Stimulated activated CD8-positive, alpha-beta memory T cell treated with anti-CD3 and anti-CD28 coated beads, Interleukin-4, amount 100 ng/mL, for 24 hours (primary cell): ENCODE results near the gene SLC12A1.

Experiments used
- DNase-seq: peaks from one replicate; pipeline ENCODE4 v3.0.0-alpha.2; 2020; ENCODE audit warnings: low read depth

SLC12A1 gene

DNA sequence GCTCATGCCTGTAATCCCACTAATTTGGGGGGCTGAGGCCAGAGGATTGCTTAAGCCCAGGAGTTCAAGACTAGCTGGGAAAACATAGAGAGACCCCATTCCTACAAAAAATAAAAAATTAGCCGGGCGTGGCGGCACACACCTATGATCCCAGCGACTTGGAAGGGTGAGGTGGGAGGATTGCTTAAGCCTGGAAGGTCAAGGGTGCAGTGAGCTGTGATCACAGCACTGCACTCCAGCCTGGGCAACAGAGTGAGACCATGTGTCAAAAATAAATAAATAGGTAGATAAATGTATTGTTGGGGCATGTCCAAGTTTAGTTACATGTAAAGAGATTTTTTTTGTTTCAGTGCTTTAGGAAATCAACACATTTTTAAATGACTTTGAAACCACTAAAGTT lies 36.4 kb downstream of the SLC12A1 start:
- no peak for DNase-seq

DNA sequence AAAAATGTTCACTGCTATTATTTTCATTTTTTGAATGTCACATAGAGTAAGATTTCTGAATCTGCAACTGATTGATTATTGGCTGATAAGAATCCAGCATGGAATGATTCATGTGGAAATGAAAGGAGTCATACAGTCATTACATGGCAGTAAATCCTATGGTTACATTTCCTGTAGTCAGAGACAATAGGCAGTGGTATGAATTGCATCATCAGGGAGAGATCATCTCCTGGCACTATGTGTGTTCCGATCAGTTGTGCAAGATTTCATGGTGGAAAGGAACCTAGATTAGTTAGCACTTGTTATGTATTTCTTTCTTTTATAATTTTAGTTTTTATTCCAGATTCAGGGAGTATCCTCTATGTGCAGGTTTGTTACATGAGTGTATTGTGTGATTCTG lies 38.8 kb downstream of the SLC12A1 start:
- no peak for DNase-seq

DNA sequence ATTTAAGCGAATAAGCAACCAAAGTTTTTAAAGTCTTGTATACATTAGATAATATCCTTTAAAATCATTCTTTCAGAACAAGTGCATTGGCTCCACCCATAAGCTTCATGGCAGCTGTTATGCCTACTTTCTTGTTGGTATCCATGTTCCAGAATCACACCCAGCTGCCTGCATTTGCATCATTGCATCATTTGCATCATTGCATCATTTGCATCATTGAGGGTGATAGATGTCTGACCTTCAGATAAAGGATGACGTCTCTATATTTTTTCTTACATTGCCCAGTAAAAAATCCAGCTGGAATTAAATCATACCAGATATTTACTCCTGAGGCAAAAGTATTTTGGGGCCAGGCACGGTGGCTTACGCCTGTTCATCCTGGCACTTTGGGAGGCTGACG lies 42.3 kb downstream of the SLC12A1 start:
- DNase-seq = no peak

DNA sequence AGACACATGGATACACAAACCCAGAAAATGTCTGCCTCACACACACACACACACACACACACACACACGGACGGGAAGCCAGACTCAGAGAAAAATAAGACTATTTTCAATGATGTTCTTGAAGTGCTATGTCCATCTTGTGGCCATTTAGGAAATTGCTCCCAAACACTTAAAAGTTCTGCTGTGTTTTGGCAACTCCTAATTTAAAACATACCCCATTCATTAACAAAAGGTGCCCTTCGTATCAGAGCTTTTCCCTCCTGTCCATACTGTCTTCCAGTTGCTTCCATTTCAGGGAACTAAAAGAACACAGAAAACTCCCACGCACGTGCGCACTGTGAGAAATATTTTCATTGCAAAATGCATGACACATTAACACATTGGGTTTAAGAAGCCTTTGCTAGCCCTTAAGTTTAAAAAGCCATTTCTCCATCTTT lies 44.6 kb downstream of the SLC12A1 start:
- DNase-seq = no peak

DNA sequence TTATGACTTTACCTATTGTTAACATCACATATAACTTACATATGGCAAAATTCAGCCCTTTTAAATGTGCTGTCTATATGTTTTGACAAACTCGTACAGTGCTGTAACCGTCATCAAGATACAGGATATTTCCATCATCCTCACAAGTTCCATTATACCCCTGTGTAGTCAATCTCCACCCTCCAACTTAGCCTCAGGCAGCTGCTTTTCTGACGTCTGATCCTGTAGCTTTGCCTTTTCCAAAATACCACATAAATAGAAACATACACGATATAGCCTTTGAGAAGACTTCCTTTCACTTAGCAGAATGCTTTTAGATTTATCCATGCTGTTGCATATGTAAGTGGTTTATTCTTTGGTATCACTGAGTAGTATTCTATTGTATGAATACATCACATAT lies 47.1 kb downstream of the SLC12A1 start:
- DNase-seq = no peak

DNA sequence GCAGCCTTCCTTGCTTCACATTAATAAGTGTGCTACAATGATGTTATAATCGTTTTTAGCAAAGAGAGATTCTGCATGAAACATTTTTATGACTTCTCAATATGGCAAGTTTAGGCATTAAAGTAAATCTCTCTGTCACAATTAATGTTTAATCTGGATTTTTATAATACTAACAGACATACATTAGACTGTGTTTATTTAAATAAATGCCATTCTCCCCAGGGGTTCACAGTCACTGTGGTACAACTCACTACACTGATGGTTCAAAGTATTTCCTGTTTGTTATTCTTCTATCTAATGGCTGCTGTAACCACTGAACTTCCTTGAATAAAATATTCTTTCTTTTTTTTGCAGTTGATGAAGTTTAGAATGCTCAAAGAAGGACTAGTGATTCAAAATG lies 59.0 kb downstream of the SLC12A1 start:
- no peak for DNase-seq

DNA sequence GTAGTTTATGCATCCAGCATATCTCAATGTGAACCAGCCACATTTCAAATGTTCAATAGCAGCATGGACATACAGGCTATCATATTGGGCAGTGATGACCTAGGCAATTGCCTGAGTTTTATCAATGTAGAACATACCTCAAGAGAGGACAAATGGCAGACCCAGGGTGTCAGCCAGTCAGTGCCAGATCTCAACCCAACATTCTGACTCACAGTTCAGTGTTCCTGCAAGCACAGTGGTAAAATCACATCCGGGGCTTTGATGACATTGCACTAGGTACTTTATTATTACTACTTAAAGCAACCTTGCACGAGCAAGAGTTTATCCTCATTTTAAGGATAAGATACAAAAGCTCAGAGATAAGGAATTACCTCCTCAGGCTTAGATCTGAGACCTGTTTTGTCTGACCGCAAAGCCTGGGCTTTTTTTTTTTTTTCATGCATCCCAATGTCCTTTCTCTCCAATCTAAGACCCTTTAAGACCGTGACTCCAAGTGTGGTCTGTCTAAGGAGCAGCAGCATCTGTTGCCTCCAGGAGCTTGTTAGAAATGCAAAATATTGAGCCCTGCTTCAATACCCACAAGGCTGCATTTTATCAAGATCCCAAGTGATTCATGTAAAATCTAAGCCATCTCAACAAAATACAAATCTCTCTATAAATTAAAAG lies 60.1 kb downstream of the SLC12A1 start:
- DNase-seq = no peak

DNA sequence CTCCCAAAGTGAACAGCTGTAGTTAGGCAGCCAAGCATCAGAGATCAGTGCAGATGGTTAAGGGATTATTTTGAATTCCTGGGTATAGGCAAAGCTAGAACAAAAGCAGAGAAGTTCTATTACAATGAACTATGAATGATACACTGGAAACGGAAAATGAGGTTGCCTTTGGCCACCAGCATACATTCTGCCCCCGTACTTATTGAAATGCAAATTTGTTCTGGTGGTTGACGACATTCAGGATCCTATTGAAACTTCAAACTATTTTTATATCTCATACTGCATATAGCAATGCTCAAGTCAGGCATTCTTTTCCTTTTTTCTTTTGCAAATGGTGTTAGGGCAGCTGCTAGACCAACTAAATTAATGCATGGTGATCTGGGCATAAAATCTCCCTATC lies 61.7 kb downstream of the SLC12A1 start:
- no peak for DNase-seq

DNA sequence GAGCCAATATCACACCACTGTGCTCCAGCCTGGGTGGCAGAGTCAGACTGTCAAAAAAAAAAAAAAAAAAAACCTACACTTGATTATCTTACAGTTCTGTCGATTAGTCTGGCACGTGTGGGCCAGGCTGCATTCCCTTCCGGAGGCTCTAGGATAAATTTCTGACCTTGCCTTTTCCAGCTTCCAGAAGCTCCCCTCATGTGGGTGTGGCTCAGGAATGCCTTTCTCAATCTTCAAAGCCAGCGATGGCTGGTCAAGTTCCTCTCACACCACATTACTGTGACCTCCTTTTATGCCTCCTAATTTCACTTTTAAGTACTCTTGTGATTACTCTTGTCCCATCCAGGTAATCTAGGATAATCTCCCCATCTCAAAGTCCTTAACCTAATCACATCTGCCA lies 66.9 kb downstream of the SLC12A1 start:
- no peak for DNase-seq

DNA sequence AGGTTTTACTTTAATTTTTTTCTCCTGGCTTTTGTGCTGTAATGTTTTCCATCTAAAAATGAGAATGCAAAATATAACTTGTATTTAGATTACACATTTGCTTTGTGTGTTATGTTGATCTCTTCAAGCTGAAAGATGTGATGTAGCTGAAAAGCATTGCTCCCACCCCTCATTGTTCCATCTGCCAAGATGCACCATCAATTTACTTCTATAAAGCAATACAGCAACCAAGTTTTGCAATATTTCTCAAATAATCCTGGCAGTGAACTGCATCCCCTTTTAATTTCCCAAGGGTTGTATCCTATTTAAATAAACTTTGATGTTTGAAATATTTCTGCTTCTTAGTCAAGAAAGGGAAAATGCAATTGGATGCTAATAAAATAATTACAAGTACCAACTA lies 72.6 kb downstream of the SLC12A1 start:
- no peak for DNase-seq

DNA sequence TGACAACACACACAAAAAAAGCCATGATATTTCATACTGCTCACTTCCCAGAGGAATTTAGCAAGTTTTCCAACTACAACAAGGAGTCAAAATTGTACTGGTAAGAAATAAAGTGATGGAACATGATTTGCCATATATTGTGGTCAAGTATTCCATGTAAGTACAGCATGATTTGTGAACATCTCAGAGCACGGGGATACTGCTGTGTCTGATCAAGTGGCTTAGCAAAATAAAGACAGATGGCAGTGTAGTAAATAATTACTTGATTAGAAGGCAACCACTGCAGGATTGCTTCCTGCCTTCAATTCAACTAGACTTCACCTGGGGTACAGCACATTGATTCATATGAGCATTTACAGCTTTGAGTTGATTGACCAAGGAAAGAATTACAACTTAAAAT lies 73.5 kb downstream of the SLC12A1 start:
- DNase-seq = no peak

DNA sequence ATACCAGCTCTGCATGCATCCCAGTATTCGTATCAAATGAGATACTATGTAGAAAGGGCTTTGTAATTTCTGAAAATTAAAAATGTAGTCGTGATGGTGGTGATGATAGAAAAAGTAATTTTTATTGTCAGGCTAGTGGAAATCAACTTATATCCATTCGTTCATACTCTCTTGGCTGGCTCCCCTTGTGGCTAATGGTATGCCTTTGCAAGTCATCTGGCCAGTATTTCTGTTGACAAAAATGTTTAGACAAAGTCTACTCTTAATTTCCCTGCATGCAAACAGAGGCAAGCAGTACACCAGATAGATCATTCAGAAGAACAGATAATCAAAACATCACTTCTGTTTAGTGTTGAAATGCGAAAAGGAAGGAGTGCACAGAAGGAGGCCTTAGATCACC lies 75.6 kb downstream of the SLC12A1 start:
- no peak for DNase-seq

DNA sequence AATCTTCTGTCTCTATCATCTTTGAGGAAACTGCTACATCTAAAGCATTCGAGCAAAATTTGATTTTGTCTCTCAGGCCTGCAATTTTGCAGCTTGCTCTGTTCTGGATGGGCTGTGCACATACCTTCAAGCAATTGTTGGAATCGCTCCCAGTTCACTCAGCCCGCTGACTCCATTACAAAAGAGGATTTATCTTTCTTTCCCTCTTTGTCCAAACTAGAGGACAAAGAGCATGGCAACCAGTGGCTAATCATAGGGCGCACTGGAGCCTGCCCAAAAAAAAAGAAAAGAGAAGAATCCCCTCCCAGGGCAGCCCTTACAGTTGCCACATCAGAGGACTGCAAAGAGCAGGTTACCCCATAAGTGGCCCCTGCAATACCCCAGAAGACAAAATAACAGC lies 76.1 kb downstream of the SLC12A1 start:
- no peak for DNase-seq

DNA sequence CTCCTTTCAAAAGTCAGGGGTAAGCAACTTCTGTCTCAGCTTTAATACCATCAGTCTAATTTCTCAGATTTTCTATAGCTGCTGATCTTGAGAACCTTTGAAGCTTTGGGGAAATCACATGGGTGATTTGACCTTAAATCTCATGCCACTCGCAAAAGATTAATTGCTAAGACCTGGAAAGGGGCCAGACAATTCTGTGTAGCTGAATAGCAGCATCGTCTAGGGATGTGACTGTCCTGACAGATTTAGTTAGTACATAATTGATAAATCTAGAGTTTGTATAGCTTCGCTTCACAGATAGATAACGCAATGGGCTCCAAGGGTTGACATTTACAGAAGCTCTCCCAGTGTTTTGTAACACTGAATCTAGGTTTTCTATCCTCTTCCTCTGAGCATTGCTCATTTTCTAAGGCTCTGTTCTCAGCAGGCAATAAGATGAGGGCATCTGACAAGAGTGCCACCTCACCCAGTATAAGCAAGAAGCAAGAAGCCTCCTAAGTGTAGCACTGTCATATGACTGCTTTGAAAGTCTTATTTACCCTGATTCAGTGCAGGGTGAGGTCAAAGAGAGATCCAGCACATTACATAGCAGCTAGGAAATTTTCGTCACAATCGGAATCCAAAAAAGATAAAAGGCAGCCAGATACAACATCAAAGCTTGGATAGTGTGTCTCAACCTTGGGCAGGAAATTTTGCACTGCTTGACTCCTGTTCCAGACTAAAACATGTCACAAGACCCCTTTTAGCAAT lies 77.5 kb downstream of the SLC12A1 start:
- DNase-seq = no peak

DNA sequence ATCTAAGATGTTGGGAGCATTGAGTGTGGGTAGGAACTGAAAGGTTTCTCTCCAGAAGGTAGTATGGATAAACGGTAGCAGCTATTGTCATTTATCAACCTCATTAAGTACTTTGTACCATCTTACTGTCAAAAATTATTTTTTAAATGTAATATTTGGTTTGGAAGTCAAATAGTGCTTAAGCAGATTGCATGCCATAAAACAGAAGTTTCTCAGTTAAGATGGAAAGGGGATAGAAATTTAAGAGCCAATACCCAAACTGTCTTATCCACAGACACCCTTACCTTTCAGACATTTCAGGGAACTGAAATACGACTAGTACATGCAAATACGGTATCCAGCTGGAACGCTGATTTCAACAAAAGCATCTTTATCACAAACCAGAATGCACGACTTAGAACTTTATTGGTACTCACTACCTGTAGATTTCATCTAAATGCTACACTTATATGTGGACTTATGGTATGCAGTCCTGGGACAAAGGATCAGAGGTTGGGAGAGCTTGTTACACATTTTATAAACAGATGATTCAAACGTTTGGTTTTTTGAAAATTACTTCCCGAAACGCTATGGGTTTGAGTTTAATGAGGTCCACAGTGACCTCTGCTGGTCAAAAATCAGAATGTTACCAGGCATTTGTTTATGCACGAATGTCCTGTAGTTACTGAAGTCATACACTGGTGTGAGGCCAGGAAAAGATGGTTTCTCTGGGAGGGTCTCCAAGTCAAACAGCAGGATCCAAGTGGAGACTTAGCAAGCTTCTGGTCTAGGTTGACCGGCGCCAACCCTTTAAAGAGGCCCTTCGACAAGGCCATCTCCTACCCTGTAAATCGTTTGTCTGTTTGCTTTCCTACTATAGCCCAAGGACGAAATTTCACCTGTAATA lies 79.5 kb downstream of the SLC12A1 start:
- DNase-seq = no peak

DNA sequence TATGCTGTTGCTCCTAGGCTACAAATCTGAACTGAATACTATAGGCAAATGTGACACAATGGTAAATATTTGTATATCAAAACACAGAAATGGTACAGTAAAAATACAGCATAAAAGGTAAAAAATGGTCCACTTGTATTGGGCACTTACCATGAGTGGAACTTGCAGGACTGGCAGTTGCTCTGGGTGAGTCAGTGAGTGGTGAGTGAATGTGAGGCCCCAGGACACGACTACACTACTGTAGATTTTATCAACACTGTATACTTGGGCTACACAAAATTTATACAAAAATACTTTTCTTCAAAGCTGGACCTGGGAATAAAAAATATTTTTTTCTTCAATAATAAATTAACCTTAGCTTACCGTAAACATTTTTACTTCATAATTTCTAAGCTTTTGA lies 83.5 kb downstream of the SLC12A1 start:
- no peak for DNase-seq

DNA sequence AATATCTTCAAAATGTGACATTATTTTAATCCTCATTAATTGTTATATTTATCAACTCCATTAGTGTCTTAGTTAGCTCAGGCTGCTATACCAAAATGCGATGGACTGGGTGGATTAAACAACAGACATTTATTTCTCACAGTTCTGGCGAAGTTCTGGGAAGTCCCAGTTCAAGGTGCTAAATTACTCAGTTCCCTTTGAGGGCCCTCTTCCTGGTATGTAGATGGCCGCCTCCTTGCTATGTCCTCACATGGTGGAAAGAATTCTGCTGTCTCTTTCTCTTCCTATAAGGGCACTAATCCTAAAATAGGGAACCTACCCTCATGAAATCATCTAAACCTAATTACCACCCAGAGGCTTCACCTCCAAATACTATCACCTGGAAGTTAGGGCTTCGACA lies 86.4 kb downstream of the SLC12A1 start:
- no peak for DNase-seq

DNA sequence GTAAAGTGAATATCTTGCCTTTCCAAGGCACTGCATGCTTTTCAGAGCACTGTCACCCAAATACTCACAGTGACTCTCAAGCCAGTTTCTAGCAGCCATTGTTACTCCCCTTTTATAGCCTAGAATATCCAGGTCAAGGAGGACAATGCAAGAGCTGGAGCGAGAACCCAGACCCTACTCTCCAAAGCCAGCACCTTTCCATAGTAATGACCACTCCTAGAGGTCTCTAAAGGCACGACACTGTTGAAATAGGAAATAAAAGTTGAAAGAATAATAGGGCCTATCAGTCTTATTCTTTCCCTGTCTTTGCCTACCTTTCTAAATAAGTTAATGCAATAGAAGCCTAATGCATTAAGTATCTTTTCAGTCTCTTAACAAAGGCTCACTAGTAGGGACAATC lies 91.6 kb downstream of the SLC12A1 start:
- DNase-seq = no peak

DNA sequence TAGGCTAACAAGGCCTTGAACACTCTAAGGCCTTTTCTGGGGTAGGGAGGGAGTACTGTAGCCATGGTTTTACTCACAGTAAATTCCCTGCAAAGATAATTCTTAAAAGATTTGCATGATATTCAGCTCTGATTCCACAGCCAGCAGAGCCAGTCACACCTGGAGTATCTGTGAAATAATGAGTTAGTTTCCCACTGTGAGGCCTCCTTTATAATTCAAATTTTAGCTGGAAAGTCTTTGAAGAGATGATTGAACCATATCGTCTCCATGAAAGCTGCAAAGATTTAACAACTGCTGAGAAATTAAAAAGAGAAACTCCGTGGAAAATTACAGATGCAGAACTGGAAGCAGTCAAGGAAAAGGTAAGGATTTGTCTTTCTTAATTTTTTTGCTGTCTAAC lies 92.8 kb downstream of the SLC12A1 start:
- no peak for DNase-seq

DNA sequence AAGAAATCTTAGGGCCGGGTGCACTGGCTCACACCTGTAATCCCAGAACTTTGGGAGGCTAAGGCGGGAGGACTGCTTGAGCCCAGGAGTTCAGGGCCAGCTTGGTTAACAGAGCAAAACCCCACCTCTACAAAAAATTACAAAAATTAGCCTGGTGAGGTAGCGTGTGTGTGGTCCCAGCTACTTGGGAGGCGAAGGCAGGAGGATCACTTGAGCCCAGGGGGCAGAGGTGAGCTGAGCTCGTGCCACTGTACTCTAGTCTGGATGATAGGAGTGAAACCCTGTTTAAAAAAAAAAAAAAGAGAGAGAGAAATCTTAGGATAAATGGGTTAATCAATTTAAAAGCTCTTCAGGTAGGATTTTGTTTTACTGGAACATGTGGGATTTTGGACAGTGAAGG lies 93.9 kb downstream of the SLC12A1 start:
- DNase-seq = no peak

DNA sequence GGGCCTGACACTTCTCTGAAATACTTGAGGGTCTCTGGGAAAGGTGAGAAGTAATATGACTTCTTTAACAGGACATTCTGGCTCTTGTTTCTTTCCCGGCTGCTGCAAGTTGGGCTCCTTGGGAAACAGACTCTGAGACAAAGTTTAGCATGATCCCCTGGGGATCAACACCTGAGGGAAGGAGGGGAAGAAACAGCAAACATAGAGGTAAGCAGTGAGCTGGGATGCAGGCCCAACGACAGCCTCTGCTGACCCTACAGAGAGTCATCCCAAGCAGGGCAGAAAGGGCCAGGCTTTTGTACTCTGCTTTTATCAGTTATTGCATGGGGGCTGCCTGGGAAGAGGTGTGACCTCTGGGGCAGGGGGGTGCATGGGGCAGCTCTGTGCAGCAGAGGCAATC lies 98.3 kb downstream of the SLC12A1 start:
- no peak for DNase-seq

DNA sequence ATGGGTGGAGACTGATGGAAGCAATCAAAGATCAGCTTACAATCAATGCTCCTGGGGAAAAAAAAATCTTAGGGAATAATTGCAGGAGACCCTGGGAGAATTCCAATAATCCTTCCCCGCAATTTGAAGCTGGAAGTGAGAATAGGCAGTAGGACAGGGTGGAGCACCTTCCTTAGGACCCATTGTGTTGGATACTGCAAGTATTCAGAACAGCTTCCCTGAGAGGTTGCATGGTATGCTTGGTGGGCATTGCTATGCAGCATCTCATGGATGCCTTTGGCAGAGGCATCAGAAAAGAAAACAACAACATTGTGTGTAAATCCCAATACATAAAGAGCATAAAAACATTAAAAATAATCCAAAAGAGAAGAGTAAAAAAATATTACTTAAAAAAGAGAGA lies 100.5 kb downstream of the SLC12A1 start:
- no peak for DNase-seq

DNA sequence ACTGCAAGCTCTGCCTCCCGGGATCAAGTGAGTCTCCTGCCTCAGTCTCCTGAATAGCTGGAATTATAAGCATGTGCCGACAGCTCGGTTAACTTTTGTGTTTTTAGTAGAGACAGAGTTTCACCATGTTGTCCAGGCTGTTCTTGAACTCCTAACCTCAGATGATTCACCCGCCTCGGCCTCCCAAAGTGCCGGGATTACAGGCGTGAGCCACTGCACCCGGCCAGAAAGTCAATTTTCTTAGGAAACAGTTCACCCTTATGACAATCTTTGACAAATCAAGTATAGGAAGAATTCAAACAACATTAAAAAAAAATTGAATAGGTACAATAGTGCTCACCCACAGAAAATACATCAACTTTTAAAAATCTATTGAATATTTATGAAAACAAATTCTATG lies 101.5 kb downstream of the SLC12A1 start:
- no peak for DNase-seq
